GM21526 (cell line): ENCODE measurements around the gene DAD1.
A peak's percentile ranks its signal among the peaks of the same experiment; 100 is the strongest.
"Not testable (repeated sequence)": the region's sequence is repeated elsewhere in the genome, so short reads cannot be mapped to it uniquely, and the experiment has no call there.

Source experiments
- ATAC-seq: cut with Tn5 transposase; IDR thresholded peaks from one replicate; pipeline ENCODE4 v1.9.1; 2021; ENCODE audit warnings: moderate library complexity; ENCODE audit not compliant: unreplicated experiment, low FRiP score

Gene DAD1

DNA sequence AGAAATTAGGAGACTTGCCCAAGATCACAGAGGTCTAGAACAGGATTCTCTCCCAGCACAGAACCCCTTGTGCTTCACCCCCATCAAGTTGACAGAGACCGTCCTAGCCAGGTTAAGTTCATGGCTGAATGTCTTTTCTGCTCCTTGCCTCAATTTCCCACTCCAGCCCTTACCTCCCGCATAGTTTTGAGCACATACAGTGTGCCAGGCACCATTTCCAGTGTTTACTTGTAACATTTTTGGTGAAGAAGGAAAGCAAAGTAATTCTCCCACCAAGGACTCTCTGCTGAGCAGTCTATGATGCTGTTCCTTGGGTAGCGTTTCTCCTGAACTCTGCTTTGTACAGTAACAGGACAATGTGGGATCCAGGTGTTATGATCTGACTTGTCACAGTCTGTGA, 10.3 kb upstream of the DAD1 start:
- no peak for ATAC-seq

- ATAC-seq, result no peak
These were observed 9.8 kb upstream of the DAD1 start for GRCh38 chr14:22598896-22599244.

DNA sequence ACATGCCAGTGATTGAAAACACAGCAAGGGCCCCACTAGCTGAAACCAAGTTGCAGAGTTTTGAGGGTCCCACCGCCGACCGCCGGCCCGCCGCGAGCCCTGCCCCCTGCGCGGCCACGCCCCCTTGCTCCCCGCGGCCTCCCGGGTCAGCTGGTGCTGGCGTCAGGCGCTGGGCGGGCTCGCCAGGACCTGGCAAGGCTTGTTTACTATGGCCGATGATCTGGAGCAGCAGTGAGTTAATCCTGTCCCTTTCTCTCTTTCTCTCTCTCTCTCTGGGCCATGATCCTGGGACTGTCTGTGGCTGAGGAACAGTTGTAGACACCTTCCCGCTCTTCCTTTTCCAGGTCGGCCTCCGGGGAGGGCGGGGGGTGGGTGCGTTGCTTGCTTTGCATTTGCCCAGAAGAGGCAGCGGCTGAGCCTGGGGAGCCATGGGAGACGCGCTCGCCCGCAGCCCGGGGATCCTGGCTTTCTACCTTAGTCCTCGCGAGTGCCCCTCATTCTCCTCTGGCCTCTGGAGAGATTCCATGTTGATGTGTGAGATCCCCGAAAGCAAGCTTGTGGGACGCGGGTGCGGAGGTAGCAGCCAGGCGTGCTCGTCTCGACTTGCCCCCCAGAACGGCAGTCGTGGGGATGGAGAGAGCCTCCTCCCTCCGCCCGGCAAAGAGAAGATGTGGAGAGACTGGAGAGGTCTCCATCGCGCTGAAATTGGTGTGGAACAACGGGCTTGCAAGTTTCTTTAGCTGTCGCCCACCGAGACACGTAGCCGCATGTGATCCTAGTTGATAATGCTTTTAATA, 9.3 kb upstream of the DAD1 start, which contains the start of gene ABHD4:
Gene ABHD4 (plus strand): TSS at position 202 of the 797 bp plus-strand sequence. CDS start 7 bp downstream, at position 209.
- ATAC-seq, result no peak

DNA sequence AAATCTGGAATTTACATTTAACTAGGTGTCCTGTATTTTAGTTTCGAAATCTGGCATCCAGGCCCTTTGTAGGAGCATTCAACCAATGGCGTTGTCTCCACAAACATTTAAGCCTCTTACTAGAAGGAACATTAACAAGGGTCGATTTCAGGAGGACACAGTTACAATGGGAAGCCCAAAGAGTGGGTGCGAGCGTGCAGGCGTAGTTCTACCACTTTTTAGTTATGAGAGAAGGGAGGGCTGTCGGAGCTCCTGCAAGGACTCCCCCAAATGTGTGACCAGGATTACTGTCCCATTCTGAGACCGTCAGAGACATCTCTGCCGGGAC, 8.7 kb upstream of the DAD1 start:
- no peak for ATAC-seq

DNA sequence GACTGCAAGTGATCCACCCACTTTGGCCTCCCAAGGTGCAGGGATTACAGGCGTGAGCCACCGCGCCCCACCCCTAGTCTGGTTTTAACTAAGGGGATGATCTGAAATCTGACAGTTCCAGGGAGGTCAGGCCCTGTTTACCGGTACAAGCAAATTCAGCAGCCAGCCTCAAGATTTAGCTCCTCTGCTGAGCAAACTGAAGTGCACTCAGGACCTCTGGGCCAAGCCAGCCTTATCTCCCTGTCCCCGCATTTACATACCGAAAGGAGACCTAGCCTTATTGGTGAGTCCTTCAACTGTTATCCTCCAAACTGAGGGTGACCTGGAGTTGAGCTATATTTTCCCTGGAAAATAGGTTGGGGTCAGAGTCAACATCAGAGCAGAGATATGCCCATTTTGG, 8.2 kb upstream of the DAD1 start:
- ATAC-seq, result no peak

GRCh38 chr14:22596354-22596879, 7.4 kb upstream of the DAD1 start:
- no peak for ATAC-seq

DNA sequence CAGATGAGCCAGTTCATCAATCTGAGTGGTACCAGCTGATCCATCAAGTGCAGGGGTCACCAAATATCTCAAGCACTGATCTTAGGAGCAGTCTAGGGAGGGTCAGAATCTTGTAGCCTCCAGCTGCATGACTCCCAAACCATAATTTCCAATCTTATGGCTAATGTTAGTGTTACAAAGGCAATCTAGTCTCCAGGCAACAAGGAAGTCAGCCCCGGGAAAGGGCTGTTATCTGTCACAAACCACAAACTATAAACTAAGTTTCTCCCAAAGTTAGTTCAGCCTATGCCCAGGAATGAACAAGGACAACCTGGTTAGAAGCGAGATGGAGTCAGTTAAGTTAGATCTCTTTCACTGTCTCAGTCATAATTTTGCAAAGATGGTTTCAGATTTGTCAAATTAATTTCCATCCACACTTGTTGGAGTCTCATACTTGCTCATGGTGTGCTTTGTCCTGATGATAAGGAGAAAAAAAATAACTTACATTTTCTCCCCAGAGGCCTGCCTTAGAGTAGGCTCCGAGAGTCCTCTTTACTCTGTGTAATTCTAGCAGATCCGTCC, 5.2 kb upstream of the DAD1 start:
- ATAC-seq, result no peak

DNA sequence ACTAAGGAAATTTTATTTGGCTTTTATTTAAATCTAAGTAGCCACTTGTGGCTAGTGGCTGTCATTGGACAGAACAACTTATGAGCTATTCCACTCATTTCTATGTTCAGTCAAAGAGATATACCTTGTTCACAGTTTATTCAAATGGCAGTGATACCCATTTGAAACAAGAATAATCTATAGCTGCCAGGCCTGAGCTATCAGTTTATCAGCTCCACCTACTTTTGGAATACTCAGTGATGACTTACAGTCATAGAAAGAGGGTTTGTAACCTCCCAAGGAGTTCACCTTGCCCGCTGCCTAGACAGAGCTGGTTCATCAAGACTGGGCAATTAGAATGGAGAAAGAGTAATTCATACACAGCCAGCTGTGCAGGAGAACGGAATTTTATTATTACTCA, 4.6 kb upstream of the DAD1 start:
- ATAC-seq, result no peak

- no peak for ATAC-seq
These were observed 4.2 kb upstream of the DAD1 start for GRCh38 chr14:22593189-22593588.

DNA sequence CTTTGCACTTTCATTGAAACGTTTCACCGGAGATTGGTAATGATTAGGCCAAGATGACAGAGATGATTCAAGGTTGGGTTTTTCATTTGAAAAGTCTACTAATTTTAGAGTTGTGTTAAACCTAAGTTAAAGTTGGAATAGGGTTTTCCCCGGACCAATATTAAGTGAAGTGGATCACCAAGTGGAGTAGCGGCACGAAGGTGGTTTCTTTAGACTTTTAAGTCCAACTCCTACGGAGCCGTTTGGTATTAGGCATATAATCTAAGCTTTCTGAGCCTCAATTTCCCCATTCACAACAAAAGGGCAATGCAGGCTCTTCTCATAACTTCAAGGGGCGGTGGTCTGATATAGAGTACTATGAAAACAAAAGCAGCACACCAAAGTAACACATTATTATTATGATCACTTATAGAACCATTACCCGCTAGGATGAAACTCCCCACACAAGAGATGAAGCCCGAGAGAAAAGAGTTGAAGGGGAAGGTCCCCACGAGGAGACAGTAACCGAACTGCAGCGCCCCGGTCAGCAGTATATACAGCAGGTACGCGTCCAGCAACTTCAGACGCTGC, 413 bp downstream of the DAD1 start:
- ATAC-seq, result peak; percentile 10

DNA sequence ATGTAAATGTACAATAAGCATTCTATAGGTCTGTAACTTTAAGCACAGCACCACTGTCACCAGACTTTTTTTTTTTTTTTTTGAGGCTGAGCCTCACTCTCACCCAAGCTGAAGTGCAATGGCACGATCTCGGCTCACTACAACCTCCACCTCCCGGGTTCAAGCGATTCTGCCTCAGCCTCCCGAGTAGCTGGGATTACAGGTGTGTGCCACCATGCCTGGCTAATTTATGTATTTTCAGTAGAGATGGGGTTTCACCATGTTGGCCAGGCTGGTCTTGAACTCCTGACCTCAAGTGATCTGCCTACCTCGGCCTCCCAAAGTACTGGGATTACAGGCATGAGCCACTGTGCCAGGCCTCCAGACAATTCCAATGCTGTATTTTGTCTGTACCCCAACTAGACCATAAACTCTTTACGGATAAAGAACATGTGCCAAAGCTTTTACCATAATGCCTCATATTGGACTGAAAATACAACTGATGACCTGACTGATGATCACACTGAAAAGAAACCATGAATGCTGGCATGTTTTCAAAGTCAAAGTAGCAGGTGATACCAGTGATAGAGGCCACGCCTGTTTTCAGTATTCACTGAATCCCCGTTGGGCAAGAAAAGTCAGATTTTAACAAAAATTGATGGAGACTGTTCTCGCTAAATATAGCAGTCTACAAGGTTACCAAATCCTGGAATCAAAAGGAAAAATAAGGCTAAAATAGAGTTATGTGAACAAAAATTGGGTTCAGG, 1.2 kb downstream of the DAD1 start:
- ATAC-seq, result not testable (repeated sequence)

- no peak for ATAC-seq
These were observed 1.8 kb downstream of the DAD1 start for GRCh38 chr14:22587247-22587646.

DNA sequence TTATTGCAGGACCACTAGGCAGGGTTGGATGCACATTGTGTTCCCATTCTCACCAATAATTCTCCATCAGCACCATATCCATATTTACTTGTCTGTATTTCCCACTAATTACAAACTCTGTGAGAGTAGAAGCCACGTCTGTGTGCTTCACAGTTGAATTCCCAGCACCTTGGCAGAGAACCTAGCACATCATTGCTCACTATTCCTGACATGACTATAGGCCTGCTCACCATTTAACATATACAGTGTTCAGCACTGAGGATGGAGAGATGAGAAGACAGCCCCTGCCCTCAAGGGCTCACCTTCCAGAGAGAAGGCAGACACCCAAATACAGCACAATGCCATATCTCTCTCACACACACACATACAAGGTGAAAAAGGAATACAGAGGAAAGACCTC, 5.0 kb downstream of the DAD1 start:
- ATAC-seq, result no peak

GRCh38 chr14:22580625-22581024, 8.4 kb downstream of the DAD1 start:
- no peak for ATAC-seq

GRCh38 chr14:22579881-22580280, 9.1 kb downstream of the DAD1 start:
- ATAC-seq, result no peak

DNA sequence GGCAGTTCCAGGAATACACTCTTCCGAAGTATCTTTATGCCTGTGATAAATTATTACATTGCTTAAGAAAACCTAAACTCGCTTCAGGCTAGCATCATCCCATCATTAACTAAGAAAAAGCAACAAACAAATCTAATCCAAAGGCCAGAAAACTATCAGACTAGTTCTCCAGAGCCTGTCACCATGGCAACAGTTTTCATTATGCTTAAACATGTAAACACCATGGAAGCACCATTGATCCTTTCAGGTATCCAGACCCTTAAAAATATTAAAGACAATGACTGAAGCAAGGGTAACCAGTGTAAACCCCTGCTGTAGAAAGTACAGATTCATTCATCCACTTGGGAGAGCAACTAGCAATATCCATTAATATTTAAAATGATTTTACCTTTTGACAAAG, 9.8 kb downstream of the DAD1 start:
- no peak for ATAC-seq

- no peak for ATAC-seq
These were observed 11.6 kb downstream of the DAD1 start for GRCh38 chr14:22577334-22577908.

DNA sequence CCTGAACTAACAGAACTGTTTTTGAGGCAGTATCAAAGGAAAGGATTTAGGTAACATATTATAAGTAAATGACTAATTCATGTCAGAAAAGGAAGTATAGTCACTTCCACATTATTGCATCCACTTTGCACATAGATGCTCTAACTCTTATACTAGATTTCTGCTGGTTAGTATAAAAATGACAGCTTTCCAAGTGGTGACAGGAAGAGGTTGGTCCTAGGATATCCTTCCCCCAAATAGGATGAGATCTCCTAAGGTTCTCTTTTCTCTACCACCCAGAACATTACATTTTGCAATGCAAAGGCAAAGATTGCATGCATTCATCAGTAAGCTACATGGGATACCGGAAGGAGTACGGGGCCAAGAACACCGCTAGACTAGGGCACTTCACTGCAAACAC, 15.2 kb downstream of the DAD1 start:
- no peak for ATAC-seq

DNA sequence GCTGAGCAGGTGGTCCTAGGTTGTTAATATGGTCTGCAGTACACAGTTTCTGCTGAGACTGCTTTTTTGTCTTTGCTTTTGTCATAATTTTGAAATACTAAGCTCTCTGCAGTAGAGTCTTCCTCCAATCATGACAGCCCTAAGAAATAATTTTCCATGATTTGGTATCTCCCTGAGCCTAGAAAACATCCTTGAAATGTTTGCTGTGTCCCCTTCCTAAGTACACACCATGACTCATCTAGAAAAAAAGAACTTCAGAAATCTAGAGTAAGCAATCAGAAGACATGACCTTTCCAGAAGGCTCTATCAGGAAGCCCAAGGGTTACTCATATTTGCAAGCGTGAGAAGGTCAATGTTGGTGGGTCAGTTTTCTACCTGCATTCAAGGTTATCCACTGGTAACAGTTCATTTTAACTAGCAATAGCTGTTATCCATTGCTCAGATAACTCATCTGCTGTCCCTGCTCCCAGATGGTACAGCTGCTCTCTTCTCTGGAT, 16.4 kb downstream of the DAD1 start:
- ATAC-seq, result no peak

DNA sequence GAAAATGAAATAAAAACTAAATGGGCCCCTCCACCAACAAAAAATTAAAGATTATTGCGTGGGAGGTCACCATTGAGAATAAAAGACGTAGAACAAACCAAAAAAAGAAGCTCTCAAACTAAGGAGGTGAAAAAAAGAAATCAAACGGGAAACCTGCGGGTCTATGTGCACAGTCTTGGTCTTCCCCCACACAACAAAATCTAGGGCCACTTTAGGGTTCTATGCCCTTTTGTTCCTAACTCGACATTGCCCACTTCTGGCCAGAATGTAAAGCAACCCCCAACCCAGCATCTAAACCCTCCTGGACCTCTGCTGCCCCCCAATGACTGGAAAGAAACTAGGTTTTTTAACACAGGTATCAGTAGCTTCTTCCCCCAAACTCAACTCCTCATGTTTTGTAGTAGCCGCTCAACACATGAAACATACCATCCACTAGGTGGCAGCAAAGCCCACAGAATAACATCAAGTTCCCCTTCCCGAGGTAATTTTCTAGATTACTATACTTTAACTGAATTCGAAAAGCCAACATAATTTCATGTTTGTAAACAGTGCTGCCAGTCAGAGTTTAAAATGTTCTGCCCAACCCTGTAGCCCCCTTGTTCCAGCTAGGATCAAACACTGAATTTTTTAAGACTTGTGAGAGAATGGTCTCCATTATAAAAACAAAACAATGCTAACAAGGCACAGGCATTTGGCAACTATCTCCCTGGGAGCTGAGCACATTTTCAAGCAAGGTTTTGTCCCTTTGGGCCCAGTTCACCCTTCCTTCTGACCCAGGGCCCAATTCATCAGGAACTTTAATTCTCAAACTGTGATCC, 18.7 kb downstream of the DAD1 start:
- ATAC-seq, result peak; percentile 66
